HFFc6 (cell line): ENCODE measurements around the gene DFFA. TPM values are rescaled to one million over a fixed set of nuclear protein-coding genes. Genes with fewer than 3 reads are reported as not detected.
A peak's percentile ranks its signal among the peaks of the same experiment; 100 is the strongest.
"Not testable (repeated sequence)": the region's sequence is repeated elsewhere in the genome, so short reads cannot be mapped to it uniquely, and the experiment has no call there.

ENCODE experiments used
- DNase-seq: peaks from one replicate; pipeline ENCODE4 v3.0.0-alpha.2; 2018
- H3K27ac Mint-ChIP-seq: 2 replicates; pipeline ENCODE4 v1.8.0; 2020; ENCODE audit warnings: mild to moderate bottlenecking, mixed read lengths
- H3K27me3 Mint-ChIP-seq: 2 replicates; pipeline ENCODE4 v1.8.0; 2021; ENCODE audit warnings: mild to moderate bottlenecking, moderate library complexity, mixed read lengths; ENCODE audit not compliant: insufficient read depth
- H3K36me3 Mint-ChIP-seq: 2 replicates; pipeline ENCODE4 v1.8.0; 2021; ENCODE audit warnings: low read depth, mixed read lengths
- H3K4me1 Mint-ChIP-seq: 2 replicates; pipeline ENCODE4 v1.8.0; 2020; ENCODE audit warnings: low read depth, mixed read lengths
- H3K4me3 Mint-ChIP-seq: 2 replicates; pipeline ENCODE4 v1.8.0; 2020; ENCODE audit warnings: mild to moderate bottlenecking, moderate library complexity, mixed read lengths
- H3K9me3 Mint-ChIP-seq: 2 replicates; pipeline ENCODE4 v1.8.0; 2020; ENCODE audit warnings: mild to moderate bottlenecking, mixed read lengths
- CTCF ChIP-seq: fragments of 200-600 bp; sonication (generic); IDR thresholded peaks from 2 replicates; pipeline ENCODE4 v1.5.0; 2021; ENCODE audit warnings: antibody characterized with exemption, mild to moderate bottlenecking
- total RNA-seq, 6 experiments: library from RNA; stranded (reverse); fragmentation: NEBNext Ultra II Directional; extraction: Animal tissue kit (Norgen Biotek cat#: 25700); gene quantifications; 2 replicates in 1 of 6; 3 replicates in 5 of 6; pipeline ENCODE4 v1.2.3, GENCODE V29; 2021

The DFFA gene
- total RNA-seq, 6 experiments from 2014 or later = 44.1 to 58.6 (median 48.4) TPM

- peak overlapping the region; percentile 91 for H3K27ac Mint-ChIP-seq
- H3K4me3 Mint-ChIP-seq = peak overlapping the region; percentile 96
- peaks cover 26% of the 10 kb centered on the region for H3K4me1 Mint-ChIP-seq
- peak; percentile 7 for DNase-seq
- peaks cover 2% of the 10 kb centered on the region for H3K27me3 Mint-ChIP-seq
- H3K36me3 Mint-ChIP-seq = peaks cover 6% of the 10 kb centered on the region
- TF ChIP-seq CTCF = no peak
- no peaks in the 10 kb centered on the region for H3K9me3 Mint-ChIP-seq
Measured at GRCh38 chr1:10431070-10431730, 41.1 kb downstream of the DFFA start.

- peak; percentile 99 for TF ChIP-seq CTCF
- peak; percentile 73 for DNase-seq
- H3K27me3 Mint-ChIP-seq = peaks cover 2% of the 10 kb centered on the region
- H3K36me3 Mint-ChIP-seq = peaks cover 11% of the 10 kb centered on the region
- H3K9me3 Mint-ChIP-seq = no peaks in the 10 kb centered on the region
- peak within 1 kb of the TSS; percentile 91 for H3K27ac Mint-ChIP-seq
- H3K4me1 Mint-ChIP-seq = peaks cover 32% of the 10 kb centered on the region
- peak within 1 kb of the TSS; percentile 96 for H3K4me3 Mint-ChIP-seq
Measured at GRCh38 chr1:10430216-10431069, 41.9 kb downstream of the DFFA start, which contains the start of gene CENPS. CENPS (plus strand) TSS chr1:10430433; CDS start chr1:10430518, 85 bp downstream.

- peaks cover 11% of the 10 kb centered on the region for H3K36me3 Mint-ChIP-seq
- DNase-seq = no peak
- H3K4me3 Mint-ChIP-seq = peak overlapping the region; percentile 96
- no peak for TF ChIP-seq CTCF
- no peaks in the 10 kb centered on the region for H3K9me3 Mint-ChIP-seq
- peaks cover 2% of the 10 kb centered on the region for H3K27me3 Mint-ChIP-seq
- H3K27ac Mint-ChIP-seq = peak overlapping the region; percentile 89
- peaks cover 30% of the 10 kb centered on the region for H3K4me1 Mint-ChIP-seq
Measured at GRCh38 chr1:10429868-10430215, 42.5 kb downstream of the DFFA start.

- H3K36me3 Mint-ChIP-seq = peaks cover 11% of the 10 kb centered on the region
- no peak overlapping the region for H3K27ac Mint-ChIP-seq
- peaks cover 2% of the 10 kb centered on the region for H3K27me3 Mint-ChIP-seq
- DNase-seq = no peak
- no peaks in the 10 kb centered on the region for H3K9me3 Mint-ChIP-seq
- H3K4me1 Mint-ChIP-seq = peaks cover 35% of the 10 kb centered on the region
- no peak overlapping the region for H3K4me3 Mint-ChIP-seq
- TF ChIP-seq CTCF = no peak
Measured at GRCh38 chr1:10428984-10429383, 43.3 kb downstream of the DFFA start.

GRCh38 chr1:10426535-10426848 is 45.8 kb downstream of the DFFA start:
- not testable (repeated sequence) for H3K4me3 Mint-ChIP-seq, H3K27me3 Mint-ChIP-seq, DNase-seq, H3K9me3 Mint-ChIP-seq, H3K27ac Mint-ChIP-seq
- peaks cover 31% of the 10 kb centered on the region for H3K4me1 Mint-ChIP-seq
- H3K36me3 Mint-ChIP-seq = peaks cover 13% of the 10 kb centered on the region

GRCh38 chr1:10425826-10426534 is 46.3 kb downstream of the DFFA start:
- not testable (repeated sequence) for H3K27me3 Mint-ChIP-seq, DNase-seq, H3K9me3 Mint-ChIP-seq
- Mint-ChIP-seq H3K4me3 (peak overlapping the region; percentile 74; the same call in 1 of the 2 replicates), H3K4me1 (peaks cover 25% of the 10 kb centered on the region), H3K36me3 (peaks cover 13% of the 10 kb centered on the region), H3K27ac (peak overlapping the region; percentile 38; the same call in 1 of the 2 replicates)
